Measurements from ENCODE around the gene DIAPH3. TPM values are rescaled to one million over a fixed set of nuclear protein-coding genes. Genes with fewer than 3 reads are reported as not detected.
A peak's percentile ranks its signal among the peaks of the same experiment; 100 is the strongest.

The DIAPH3 gene
- polyA plus RNA-seq, 2 of the 4 experiments (the other 2 are of a cell fraction) = 10.8 to 13.6 TPM

- Histone ChIP-seq H3K27ac (no peak overlapping the region), H3K4me1 (0 out of 3 replicates have a peak, but pooled peaks cover 12% of the 10 kb centered on the region), H3K4me2 (no peak overlapping the region), H3K4me3 (no peak overlapping the region), H3K9me3 (no peaks in the 10 kb centered on the region)
- TF ChIP-seq SMC3 (IDR thresholded peaks at IDR 0.05) (no peak), NFE2L2 (conservative IDR thresholded peaks at IDR 0.05; ENCODE audit: low read length) (no peak), USF2 (IDR thresholded peaks at IDR 0.05) (no peak), FOSB (CRISPR knock-in tag; IDR thresholded peaks at IDR 0.05) (no peak), HOXB5 (CRISPR knock-in tag; IDR thresholded peaks at IDR 0.05) (no peak)
- DNase-seq (ENCODE audit: low read depth in 1 of 2, low spot score in 1 of 2) (no peak), FAIRE-seq (no peak), ATAC-seq (no peak)
- WGBS (ENCODE audit: missing lambda C conversion rate) = 93% methylated on average over 5 of the region's 5 CpGs
- ChIA-PET POLR2A (no interaction called here), CTCF (no interaction called here)
Measured at GRCh38 chr13:59746291-59746962, 417.3 kb downstream of the DIAPH3 start.

- Histone ChIP-seq H3K4me1 (0 out of 3 replicates have a peak, but pooled peaks cover 12% of the 10 kb centered on the region), H3K9me3 (no peaks in the 10 kb centered on the region), H3K27ac (no peak overlapping the region), H3K4me2 (peak overlapping the region; percentile 18; the same call in 1 of the 3 replicates), H3K4me3 (no peak overlapping the region)
- no peak for FAIRE-seq
- TF ChIP-seq RFX5 (IDR thresholded peaks at IDR 0.05) = no peak
- ATAC-seq = peak in 1 of 2 experiments; percentile 40; a peak in 1 of 6 replicates
- ChIA-PET POLR2A (no interaction called here), CTCF (no interaction called here)
- 60% methylated on average over 1 of the region's 1 CpG for WGBS (ENCODE audit: missing lambda C conversion rate)
- no peak for DNase-seq (ENCODE audit: low read depth in 1 of 2, low spot score in 1 of 2)
Measured at GRCh38 chr13:59745392-59745788, 418.3 kb downstream of the DIAPH3 start.

- H3K4me3 ChIP-seq = no peak overlapping the region
- 74% methylated on average over 2 of the region's 2 CpGs for WGBS (ENCODE audit: missing lambda C conversion rate)
- no peak overlapping the region for H3K27ac ChIP-seq
- POLR2A ChIA-PET = no interaction called here
- TF ChIP-seq FOSL2 (IDR thresholded peaks at IDR 0.05) (no peak), FOSL2 (CRISPR knock-in tag; IDR thresholded peaks at IDR 0.05) (no peak), KDM1A (IDR thresholded peaks at IDR 0.05; ENCODE audit: low read depth) (no peak), ATOH8 (CRISPR knock-in tag; IDR thresholded peaks at IDR 0.05; ENCODE audit: low read depth) (no peak), MAX (IDR thresholded peaks at IDR 0.05) (no peak), BHLHE40 (IDR thresholded peaks at IDR 0.05; ENCODE audit: low read depth, low read length) (no peak), TFCP2L1 (CRISPR knock-in tag; IDR thresholded peaks at IDR 0.05) (no peak), CHD4 (IDR thresholded peaks at IDR 0.05; ENCODE audit: borderline replicate concordance) (no peak), BCL3 (IDR thresholded peaks at IDR 0.05) (no peak), RCOR1 (IDR thresholded peaks at IDR 0.05; ENCODE audit: low read depth, low read length) (no peak), RAD21 (conservative IDR thresholded peaks at IDR 0.05 in 1 of 2, IDR thresholded peaks at IDR 0.05 in 1 of 2) (no peak), FOSB (CRISPR knock-in tag; IDR thresholded peaks at IDR 0.05) (no peak), JUN (IDR thresholded peaks at IDR 0.05) (no peak), HMGXB4 (CRISPR knock-in tag; IDR thresholded peaks at IDR 0.05; ENCODE audit: borderline replicate concordance) (no peak), GATA3 (IDR thresholded peaks at IDR 0.05; ENCODE audit: borderline replicate concordance) (no peak), POLR2A (IDR thresholded peaks at IDR 0.05; ENCODE audit: low read length) (no peak), EP300 (IDR thresholded peaks at IDR 0.05) (no peak), NPAS2 (CRISPR knock-in tag; IDR thresholded peaks at IDR 0.05; ENCODE audit: borderline replicate concordance) (no peak), RFX5 (IDR thresholded peaks at IDR 0.05) (no peak), ZNF302 (CRISPR knock-in tag; IDR thresholded peaks at IDR 0.05) (no peak)
- H3K4me1 ChIP-seq = 0 out of 3 replicates have a peak, but pooled peaks cover 12% of the 10 kb centered on the region
- CTCF ChIA-PET = no interaction called here
- 0 out of 3 replicates have a peak overlapping the region, but pooled peaks have one; percentile 18 for H3K4me2 ChIP-seq
- H3K9me3 ChIP-seq = no peaks in the 10 kb centered on the region
- DNase-seq (ENCODE audit: low read depth in 1 of 2, low spot score in 1 of 2) (no peak), FAIRE-seq (no peak), ATAC-seq (no peak)
Measured at GRCh38 chr13:59744747-59745391, 418.9 kb downstream of the DIAPH3 start.
